B cell (primary cell): ENCODE data around the gene COQ8A.

Experiments
- CTCF ChIP-seq: fragments of 200-600 bp; IDR thresholded peaks from one replicate; pipeline ENCODE4 v1.8.0; 2022; ENCODE audit warnings: antibody characterized with exemption, mild to moderate bottlenecking
- EZH2 ChIP-seq: IDR thresholded peaks from 2 replicates; pipeline ENCODE4 v1.6.1; 2012; ENCODE audit warnings: borderline replicate concordance, low read depth, mild to moderate bottlenecking, moderate library complexity, low read length; ENCODE audit not compliant: insufficient read depth, poor library complexity, severe bottlenecking

- TF ChIP-seq CTCF (no peak), EZH2 (no peak)
Measured at GRCh38 chr1:226977643-226978431, 37.7 kb downstream of the COQ8A start.
